GM23248 (cell line): ENCODE results near the gene RALGPS1.

Experiments
- EZH2 ChIP-seq: fragments of 200-600 bp; sonication (generic); IDR thresholded peaks from 2 replicates; pipeline ENCODE4 v1.6.1; 2018; ENCODE audit warnings: antibody characterized with exemption, mild to moderate bottlenecking; ENCODE audit not compliant: insufficient read depth, poor library complexity, severe bottlenecking
- EZH2phosphoT487 ChIP-seq: fragments of 200-600 bp; sonication (generic); IDR thresholded peaks from 2 replicates; pipeline ENCODE4 v1.6.1; 2018; ENCODE audit warnings: antibody characterized with exemption, moderate library complexity, mild to moderate bottlenecking, low read depth; ENCODE audit not compliant: insufficient read depth

DNA sequence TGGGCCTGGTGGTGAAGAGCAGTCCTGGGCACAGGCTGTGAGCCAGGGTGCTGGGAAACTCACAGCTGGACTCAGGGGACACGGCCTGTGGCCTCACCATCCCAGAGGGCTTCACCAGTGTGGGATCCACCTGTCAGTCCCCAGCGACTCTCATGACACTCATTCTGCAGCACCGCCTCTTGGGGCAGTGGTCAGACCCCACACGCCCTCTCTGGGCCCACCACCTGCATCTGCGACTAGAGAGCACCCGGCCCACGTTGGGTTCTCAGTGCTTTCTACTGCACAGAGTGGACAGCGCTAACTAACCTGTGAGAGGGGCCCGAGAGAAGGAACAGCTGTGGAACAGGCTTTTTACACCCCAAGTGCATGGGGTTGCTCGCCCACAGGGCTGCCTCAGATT is 304.2 kb downstream of the RALGPS1 start:
- TF ChIP-seq EZH2 (no peak), EZH2phosphoT487 (no peak)
